ENCODE measurements around the gene XPC.

DNA sequence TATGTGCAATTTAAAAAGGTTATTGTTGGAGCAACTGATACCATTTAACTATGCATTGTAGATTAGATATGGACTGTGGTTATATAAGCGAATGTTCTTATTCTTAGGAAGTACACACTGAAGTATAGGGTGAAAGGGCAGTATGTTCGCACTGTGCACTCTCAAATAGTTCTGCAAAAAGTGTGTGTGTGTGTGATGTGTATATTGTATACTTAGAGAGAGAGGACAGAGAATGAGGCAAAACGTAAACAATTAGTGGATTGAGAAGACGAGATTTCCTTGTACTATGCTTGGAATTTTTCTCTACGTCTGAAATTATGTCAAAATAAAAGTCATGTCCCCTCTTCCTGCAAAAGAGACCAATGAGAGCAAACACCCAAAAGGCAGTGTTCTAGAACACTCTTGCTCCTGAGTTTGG, 30.6 kb upstream of the XPC start:
- TF ChIP-seq HNF4A (conservative IDR thresholded peaks at IDR 0.05) = no peak
- TF ChIP-seq, protein P1, sequence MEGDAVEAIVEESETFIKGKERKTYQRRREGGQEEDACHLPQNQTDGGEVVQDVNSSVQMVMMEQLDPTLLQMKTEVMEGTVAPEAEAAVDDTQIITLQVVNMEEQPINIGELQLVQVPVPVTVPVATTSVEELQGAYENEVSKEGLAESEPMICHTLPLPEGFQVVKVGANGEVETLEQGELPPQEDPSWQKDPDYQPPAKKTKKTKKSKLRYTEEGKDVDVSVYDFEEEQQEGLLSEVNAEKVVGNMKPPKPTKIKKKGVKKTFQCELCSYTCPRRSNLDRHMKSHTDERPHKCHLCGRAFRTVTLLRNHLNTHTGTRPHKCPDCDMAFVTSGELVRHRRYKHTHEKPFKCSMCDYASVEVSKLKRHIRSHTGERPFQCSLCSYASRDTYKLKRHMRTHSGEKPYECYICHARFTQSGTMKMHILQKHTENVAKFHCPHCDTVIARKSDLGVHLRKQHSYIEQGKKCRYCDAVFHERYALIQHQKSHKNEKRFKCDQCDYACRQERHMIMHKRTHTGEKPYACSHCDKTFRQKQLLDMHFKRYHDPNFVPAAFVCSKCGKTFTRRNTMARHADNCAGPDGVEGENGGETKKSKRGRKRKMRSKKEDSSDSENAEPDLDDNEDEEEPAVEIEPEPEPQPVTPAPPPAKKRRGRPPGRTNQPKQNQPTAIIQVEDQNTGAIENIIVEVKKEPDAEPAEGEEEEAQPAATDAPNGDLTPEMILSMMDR (IDR thresholded peaks at IDR 0.05; ENCODE audit: low read depth, low read length, missing input control) = no peak
- no peak for TF ChIP-seq SP1 (IDR thresholded peaks at IDR 0.05)
- no peak for TF ChIP-seq RAD21 (IDR thresholded peaks at IDR 0.05)
- TF ChIP-seq GABPA (IDR thresholded peaks at IDR 0.05 in 1 of 2, conservative IDR thresholded peaks at IDR 0.05 in 1 of 2) = no peak
- TF ChIP-seq YY1 (IDR thresholded peaks at IDR 0.05) = no peak
- no peak for TF ChIP-seq EGR1 (IDR thresholded peaks at IDR 0.05; ENCODE audit: low read depth in 2 of 2)
- TF ChIP-seq, protein P2, sequence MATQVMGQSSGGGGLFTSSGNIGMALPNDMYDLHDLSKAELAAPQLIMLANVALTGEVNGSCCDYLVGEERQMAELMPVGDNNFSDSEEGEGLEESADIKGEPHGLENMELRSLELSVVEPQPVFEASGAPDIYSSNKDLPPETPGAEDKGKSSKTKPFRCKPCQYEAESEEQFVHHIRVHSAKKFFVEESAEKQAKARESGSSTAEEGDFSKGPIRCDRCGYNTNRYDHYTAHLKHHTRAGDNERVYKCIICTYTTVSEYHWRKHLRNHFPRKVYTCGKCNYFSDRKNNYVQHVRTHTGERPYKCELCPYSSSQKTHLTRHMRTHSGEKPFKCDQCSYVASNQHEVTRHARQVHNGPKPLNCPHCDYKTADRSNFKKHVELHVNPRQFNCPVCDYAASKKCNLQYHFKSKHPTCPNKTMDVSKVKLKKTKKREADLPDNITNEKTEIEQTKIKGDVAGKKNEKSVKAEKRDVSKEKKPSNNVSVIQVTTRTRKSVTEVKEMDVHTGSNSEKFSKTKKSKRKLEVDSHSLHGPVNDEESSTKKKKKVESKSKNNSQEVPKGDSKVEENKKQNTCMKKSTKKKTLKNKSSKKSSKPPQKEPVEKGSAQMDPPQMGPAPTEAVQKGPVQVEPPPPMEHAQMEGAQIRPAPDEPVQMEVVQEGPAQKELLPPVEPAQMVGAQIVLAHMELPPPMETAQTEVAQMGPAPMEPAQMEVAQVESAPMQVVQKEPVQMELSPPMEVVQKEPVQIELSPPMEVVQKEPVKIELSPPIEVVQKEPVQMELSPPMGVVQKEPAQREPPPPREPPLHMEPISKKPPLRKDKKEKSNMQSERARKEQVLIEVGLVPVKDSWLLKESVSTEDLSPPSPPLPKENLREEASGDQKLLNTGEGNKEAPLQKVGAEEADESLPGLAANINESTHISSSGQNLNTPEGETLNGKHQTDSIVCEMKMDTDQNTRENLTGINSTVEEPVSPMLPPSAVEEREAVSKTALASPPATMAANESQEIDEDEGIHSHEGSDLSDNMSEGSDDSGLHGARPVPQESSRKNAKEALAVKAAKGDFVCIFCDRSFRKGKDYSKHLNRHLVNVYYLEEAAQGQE (IDR thresholded peaks at IDR 0.05) = no peak
- TF ChIP-seq, protein P3, sequence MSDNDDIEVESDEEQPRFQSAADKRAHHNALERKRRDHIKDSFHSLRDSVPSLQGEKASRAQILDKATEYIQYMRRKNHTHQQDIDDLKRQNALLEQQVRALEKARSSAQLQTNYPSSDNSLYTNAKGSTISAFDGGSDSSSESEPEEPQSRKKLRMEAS (IDR thresholded peaks at IDR 0.05) = no peak
- TF ChIP-seq HNF4G (IDR thresholded peaks at IDR 0.05) = no peak
- no peak for TF ChIP-seq TAF1 (conservative IDR thresholded peaks at IDR 0.05)
- TF ChIP-seq, protein P4, sequence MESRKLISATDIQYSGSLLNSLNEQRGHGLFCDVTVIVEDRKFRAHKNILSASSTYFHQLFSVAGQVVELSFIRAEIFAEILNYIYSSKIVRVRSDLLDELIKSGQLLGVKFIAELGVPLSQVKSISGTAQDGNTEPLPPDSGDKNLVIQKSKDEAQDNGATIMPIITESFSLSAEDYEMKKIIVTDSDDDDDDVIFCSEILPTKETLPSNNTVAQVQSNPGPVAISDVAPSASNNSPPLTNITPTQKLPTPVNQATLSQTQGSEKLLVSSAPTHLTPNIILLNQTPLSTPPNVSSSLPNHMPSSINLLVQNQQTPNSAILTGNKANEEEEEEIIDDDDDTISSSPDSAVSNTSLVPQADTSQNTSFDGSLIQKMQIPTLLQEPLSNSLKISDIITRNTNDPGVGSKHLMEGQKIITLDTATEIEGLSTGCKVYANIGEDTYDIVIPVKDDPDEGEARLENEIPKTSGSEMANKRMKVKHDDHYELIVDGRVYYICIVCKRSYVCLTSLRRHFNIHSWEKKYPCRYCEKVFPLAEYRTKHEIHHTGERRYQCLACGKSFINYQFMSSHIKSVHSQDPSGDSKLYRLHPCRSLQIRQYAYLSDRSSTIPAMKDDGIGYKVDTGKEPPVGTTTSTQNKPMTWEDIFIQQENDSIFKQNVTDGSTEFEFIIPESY (IDR thresholded peaks at IDR 0.05) = no peak
- TF ChIP-seq JUND (IDR thresholded peaks at IDR 0.05) = no peak
